Measurements from ENCODE around the gene SART3.

GRCh38 chr12:108563136-108563803 lies 2.3 kb upstream of the SART3 start:
- TF ChIP-seq TEAD4 (IDR thresholded peaks at IDR 0.05; ENCODE audit: low read depth, low read length) (no peak), POLR2AphosphoS5 (IDR thresholded peaks at IDR 0.05; ENCODE audit: low read depth, low read length) (no peak; the same call in 1 of the 2 replicates), JUN (IDR thresholded peaks at IDR 0.05; ENCODE audit: low read depth, low read length) (no peak), RAD21 (IDR thresholded peaks at IDR 0.05 in 1 of 2, conservative IDR thresholded peaks at IDR 0.05 in 1 of 2; ENCODE audit: low read depth in 2 of 2, low read length in 2 of 2) (peak; percentile 86 to 87), CTCF (IDR thresholded peaks at IDR 0.05; ENCODE audit: control extremely low read depth in 1 of 3, insufficient read depth in 1 of 3, low read depth in 1 of 3, low read length in 3 of 3) (peak; percentile 78 to 82 (median 81)), USF2 (IDR thresholded peaks at IDR 0.05; ENCODE audit: low read length) (no peak)

All from H1 (cell line).